Ascending aorta (tissue), 2 donors: Measurements from ENCODE around the gene GABPA. TPM values are rescaled to one million over a fixed set of nuclear protein-coding genes. Genes with fewer than 3 reads are reported as not detected.
"Not testable (repeated sequence)": the region's sequence is repeated elsewhere in the genome, so short reads cannot be mapped to it uniquely, and the experiment has no call there.

ENCODE experiments used
- DNase-seq, 2 donors: peaks; one replicate each; pipeline ENCODE4 v3.0.0-alpha.2; 2019; ENCODE audit warnings: low spot score in 2 of 2
- H3K27ac ChIP-seq, 2 donors: fragments of 200-600 bp; sonication (generic); one replicate each; pipeline ENCODE4 v1.5.1; 2016 to 2017; ENCODE audit warnings: mild to moderate bottlenecking in 1 of 2
- H3K27me3 ChIP-seq: fragments of 200-600 bp; sonication (generic); one replicate; pipeline ENCODE4 v1.5.1; 2017
- H3K36me3 ChIP-seq, 2 donors: fragments of 200-600 bp; sonication (generic); one replicate each; pipeline ENCODE4 v1.5.1; 2016
- H3K4me1 ChIP-seq, 2 donors: fragments of 200-600 bp; sonication (generic); one replicate each; pipeline ENCODE4 v1.5.1; 2016 to 2017; ENCODE audit warnings: mild to moderate bottlenecking in 1 of 2
- H3K4me3 ChIP-seq, 2 donors: fragments of 200-600 bp; sonication (generic); one replicate each; pipeline ENCODE4 v1.5.1; 2016 to 2017; ENCODE audit warnings: mild to moderate bottlenecking in 1 of 2
- H3K9me3 ChIP-seq, 2 donors: fragments of 200-600 bp; sonication (generic); one replicate each; pipeline ENCODE4 v1.5.1; 2016
- intact Hi-C: fragments of 100-400 bp; cut with DNase I; formaldehyde crosslinking; loops from one replicate; pipeline ENCODE4 v1.15.1; 2023
- total RNA-seq: library from RNA; depleted of rRNA; stranded (reverse); fragments of >200 nt; gene quantifications from one replicate; pipeline ENCODE4 v1.1.0, GENCODE V29; 2016
- TF ChIP-seq, protein P1 (sequence below), 3 experiments: fragments of 200-600 bp in 2 of 3; fragments of 450-650 bp in 1 of 3; sonication (generic) in 2 of 3; IDR thresholded peaks; one replicate each; pipeline ENCODE4 v1.5.1; 2016 to 2019; ENCODE audit warnings: antibody characterized with exemption in 3 of 3, mild to moderate bottlenecking in 1 of 3, moderate library complexity in 1 of 3

The GABPA gene
- total RNA-seq: 8.9 TPM

DNA sequence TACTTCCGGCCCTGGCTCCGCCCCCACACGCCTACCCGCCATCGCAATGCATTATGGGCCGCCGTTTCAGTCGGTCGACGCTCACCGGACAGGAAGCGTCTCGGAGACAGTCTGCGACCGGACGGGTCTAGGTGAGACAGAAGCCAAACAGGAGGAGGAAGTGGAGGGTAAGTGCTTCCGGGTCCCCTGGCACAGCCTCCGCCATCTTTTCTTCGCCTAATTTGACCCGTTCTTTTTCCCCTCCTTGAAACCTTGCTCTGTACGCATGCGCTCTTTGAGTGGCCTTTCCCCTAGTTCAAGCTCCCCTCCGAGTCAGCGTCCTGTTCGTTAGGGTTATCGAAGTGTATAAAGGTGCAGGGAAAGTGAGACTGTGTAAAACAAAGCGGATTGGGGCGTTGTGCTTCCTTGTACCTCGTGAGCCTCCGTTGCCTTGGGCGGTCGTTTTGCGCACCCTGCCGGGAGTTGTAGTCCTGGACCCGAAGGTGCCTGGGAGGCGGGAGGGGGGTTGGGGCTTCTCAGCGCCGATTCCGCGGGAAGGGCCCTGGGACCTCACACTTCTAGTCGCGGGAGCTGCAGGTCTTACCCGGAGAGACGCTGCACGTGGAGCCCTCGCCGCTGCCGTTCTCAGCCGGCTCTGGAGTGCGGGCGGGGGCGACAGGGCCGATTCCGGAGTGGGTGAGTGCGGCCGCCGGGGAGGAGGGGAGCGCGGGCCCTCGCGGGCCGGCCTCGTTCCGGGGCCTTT is at the start of gene GABPA, which contains the start of gene ATP5PF:
Gene GABPA, plus strand, starts transcription at position 69 of the 742 bp plus-strand sequence. CDS start 6,627 bp downstream, outside the sequence.
Gene ATP5PF, minus strand, starts transcription at position 1 of the 742 bp plus-strand sequence. CDS start 5,110 bp downstream, outside the sequence.
- intact Hi-C loops: loop anchor here (2.0 to 10.0 kb wide), 4 partner anchors 130 to 1110 kb away; partner anchors contain the start of genes ADAMTS1, APP and MRPL39
- H3K36me3 ChIP-seq: no peaks in the 10 kb centered on the region
- H3K9me3 ChIP-seq: no peaks in the 10 kb centered on the region
- no peaks in the 10 kb centered on the region for H3K27me3 ChIP-seq
- H3K4me3 ChIP-seq: peak within 1 kb of the TSS; percentile 82 to 85
- H3K4me1 ChIP-seq: peaks cover 0 to 24% of the 10 kb centered on the region in 2 donors
- DNase-seq: peak; percentile 92 to 99
- H3K27ac ChIP-seq: peak within 1 kb of the TSS; percentile 98 to 99
- TF ChIP-seq, protein P1, sequence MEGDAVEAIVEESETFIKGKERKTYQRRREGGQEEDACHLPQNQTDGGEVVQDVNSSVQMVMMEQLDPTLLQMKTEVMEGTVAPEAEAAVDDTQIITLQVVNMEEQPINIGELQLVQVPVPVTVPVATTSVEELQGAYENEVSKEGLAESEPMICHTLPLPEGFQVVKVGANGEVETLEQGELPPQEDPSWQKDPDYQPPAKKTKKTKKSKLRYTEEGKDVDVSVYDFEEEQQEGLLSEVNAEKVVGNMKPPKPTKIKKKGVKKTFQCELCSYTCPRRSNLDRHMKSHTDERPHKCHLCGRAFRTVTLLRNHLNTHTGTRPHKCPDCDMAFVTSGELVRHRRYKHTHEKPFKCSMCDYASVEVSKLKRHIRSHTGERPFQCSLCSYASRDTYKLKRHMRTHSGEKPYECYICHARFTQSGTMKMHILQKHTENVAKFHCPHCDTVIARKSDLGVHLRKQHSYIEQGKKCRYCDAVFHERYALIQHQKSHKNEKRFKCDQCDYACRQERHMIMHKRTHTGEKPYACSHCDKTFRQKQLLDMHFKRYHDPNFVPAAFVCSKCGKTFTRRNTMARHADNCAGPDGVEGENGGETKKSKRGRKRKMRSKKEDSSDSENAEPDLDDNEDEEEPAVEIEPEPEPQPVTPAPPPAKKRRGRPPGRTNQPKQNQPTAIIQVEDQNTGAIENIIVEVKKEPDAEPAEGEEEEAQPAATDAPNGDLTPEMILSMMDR (IDR thresholded peaks at IDR 0.05): peak in 1 of 3 experiments; percentile 12

DNA sequence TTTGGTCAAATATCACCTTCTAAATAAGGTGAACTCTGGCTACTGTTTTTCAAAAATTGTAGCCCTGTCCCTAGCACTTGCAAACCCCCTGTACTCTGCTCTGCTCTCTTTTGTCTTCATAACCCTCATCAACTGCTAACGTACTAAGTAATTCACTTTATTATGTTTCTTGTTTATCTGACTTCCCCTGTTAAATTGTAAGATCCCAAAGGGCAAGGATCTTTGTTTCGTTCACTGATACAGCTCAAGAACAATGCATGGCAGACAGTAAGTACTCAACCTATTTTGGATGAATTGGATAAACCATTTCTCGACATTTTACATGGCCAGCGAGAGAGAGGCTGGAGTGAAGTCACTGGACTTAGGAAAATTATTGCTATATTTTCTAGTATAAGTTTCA is 47.0 kb upstream of the GABPA start:
- Histone ChIP-seq H3K36me3 (no peaks in the 10 kb centered on the region), H3K27me3 (no peaks in the 10 kb centered on the region), H3K27ac (peak overlapping the region in 1 of 2 donors; percentile 6), H3K4me3 (no peak overlapping the region), H3K4me1 (peaks cover 0 to 5% of the 10 kb centered on the region in 2 donors), H3K9me3 (no peaks in the 10 kb centered on the region)
- TF ChIP-seq, protein P1 (IDR thresholded peaks at IDR 0.05): no peak
- DNase-seq: no peak
- intact Hi-C loops: loop anchor here (5.0 kb wide), 1 partner anchor 45 kb away; no protein-coding TSS in a partner anchor

DNA sequence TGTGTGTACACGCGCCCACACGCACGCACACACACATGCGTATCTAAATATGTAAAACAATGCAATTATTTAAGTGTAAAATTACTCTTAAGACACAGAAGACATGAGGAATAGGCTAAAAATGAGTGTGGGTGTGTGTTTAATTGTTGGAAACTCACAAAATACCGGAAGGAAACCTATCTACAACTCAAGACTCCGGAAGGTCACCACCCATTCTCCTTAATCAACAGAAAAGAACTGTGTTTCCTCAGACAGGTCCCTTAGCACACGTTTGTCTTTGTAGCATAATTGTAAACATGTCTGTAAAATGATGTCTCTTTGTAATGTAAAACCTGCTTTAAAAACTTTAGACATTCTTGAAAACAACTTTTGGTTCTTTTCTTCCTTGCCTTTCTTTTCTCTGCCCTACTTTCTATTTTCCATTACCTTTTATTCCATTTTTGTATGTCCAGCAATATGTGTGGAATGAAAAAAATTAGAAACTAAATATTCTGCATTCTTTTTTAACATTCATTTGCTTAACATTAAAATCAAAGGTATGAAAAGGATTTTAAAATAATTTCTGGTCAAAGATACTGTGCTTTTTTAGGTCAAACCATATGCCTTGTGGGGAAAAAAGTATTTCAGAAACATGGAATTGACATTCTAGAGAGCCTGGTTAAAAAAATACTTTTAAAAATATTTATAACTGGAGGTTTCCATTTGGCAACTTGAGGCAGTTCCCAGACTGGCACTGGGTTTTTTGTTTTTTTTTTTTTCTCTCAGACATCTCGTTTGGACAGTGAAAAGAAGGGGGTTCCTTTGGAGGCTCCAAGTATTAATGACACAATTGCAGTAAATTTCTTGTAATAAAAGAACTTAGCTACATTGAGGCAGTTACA is 46.3 kb upstream of the GABPA start:
- Histone ChIP-seq H3K4me3 (no peak overlapping the region), H3K27ac (peak overlapping the region in 1 of 2 donors; percentile 6), H3K9me3 (no peaks in the 10 kb centered on the region), H3K36me3 (no peaks in the 10 kb centered on the region), H3K4me1 (peaks cover 0 to 5% of the 10 kb centered on the region in 2 donors), H3K27me3 (no peaks in the 10 kb centered on the region)
- intact Hi-C loops: loop anchor here (5.0 kb wide), 1 partner anchor 46 kb away; no protein-coding TSS in a partner anchor
- DNase-seq: no peak
- TF ChIP-seq, protein P1 (IDR thresholded peaks at IDR 0.05): no peak

DNA sequence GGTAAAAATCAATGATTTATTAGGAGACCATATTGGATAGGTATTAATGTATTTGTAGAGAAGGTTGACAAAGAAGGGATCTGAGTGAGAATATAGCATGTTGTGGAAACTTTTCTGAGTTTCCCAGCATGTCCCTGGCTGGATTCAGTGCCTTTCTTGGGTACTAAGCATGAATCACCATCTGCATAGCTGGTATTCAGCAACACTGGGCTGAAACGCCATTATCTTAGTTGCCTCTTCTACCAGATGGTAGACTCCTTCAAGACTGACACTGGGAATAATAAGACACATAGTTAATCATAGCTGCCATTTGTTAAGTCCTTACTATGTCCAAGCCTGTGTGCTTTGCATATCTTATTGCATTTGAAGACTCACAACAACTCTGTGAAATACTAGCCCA is 45.5 kb upstream of the GABPA start:
- intact Hi-C loops: loop anchor here (5.0 kb wide), 1 partner anchor 47 kb away; no protein-coding TSS in a partner anchor
- Histone ChIP-seq H3K36me3 (peaks cover 0 to 4% of the 10 kb centered on the region in 2 donors), H3K9me3 (no peaks in the 10 kb centered on the region), H3K27me3 (no peaks in the 10 kb centered on the region), H3K27ac (peak overlapping the region in 1 of 2 donors; percentile 6), H3K4me3 (no peak overlapping the region), H3K4me1 (peaks cover 0 to 5% of the 10 kb centered on the region in 2 donors)
- DNase-seq: no peak
- TF ChIP-seq, protein P1 (IDR thresholded peaks at IDR 0.05): no peak

DNA sequence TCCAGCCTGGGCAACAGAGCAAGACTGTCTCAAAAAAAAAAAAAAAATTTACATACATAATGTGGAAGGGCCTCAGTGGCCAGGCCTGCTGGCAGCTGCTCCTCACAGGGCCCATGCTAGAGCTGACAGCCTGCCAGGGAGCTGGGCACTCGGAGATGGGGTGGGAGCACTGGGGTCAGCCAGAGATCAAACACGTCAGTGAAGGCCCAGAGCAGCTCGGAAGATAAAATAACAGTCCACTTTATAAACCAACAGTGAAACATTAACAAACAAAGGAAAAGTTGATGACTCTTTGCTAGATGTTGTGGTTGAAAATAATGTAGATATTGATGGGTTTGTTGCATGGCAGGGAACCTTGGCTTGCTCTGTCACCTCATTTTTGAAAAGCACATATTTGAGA is 42.8 kb upstream of the GABPA start:
- H3K4me3 ChIP-seq: no peak overlapping the region
- H3K36me3 ChIP-seq: peaks cover 0 to 4% of the 10 kb centered on the region in 2 donors
- TF ChIP-seq, protein P1 (IDR thresholded peaks at IDR 0.05): no peak
- H3K27me3 ChIP-seq: no peaks in the 10 kb centered on the region
- DNase-seq: no peak
- H3K9me3 ChIP-seq: no peaks in the 10 kb centered on the region
- H3K4me1 ChIP-seq: peaks cover 0 to 5% of the 10 kb centered on the region in 2 donors
- H3K27ac ChIP-seq: no peak overlapping the region
- intact Hi-C loops: no loop called here

DNA sequence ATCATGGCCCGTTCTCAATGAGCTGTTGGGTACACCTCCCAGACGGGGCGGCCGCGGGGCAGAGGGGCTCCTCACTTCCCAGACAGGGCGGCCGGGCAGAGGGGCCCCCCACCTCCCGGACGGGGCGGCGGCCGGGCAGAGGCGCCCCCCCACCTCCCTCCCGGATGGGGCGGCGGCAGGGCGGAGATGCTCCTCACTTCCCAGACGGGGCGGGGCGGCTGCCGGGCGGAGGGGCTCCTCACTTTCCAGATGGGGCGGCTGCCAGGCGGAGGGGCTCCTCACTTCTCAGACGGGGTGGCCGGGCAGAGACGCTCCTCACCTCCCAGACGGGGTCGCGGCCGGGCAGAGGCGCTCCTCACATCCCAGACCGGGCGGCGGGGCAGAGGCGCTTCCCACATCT is 39.3 kb upstream of the GABPA start:
- DNase-seq, H3K27me3 ChIP-seq, H3K36me3 ChIP-seq, H3K27ac ChIP-seq, H3K4me3 ChIP-seq, H3K9me3 ChIP-seq, intact Hi-C loops, H3K4me1 ChIP-seq: not testable (repeated sequence)
